Heart right ventricle (tissue), 16 donors: ENCODE results near the gene ZDHHC11. TPM values are rescaled to one million over a fixed set of nuclear protein-coding genes. Genes with fewer than 3 reads are reported as not detected.

ENCODE experiments used
- ATAC-seq, 8 donors: fragments of 200-7000 bp; cut with Tn5 transposase; one replicate each; pipeline ENCODE4 v1.9.1; 2020; ENCODE audit warnings: mild to moderate bottlenecking in 8 of 8, moderate library complexity in 8 of 8, moderate number of reproducible peaks in 1 of 8
- DNase-seq, 2 donors: peaks; one replicate each; pipeline ENCODE4 v3.0.0-alpha.2; 2020
- H3K27ac ChIP-seq, 10 donors: fragments of 200-600 bp; sonication (generic) in 2 of 10; one replicate each; pipeline versions ENCODE4 v1.5.0 to v1.8.0; 2020 to 2022; ENCODE audit warnings: mild to moderate bottlenecking in 3 of 10
- H3K27me3 ChIP-seq, 7 donors: fragments of 200-600 bp; one replicate each; pipeline ENCODE4 v1.8.0; 2021 to 2022; ENCODE audit warnings: mild to moderate bottlenecking in 2 of 7
- H3K36me3 ChIP-seq, 9 donors: fragments of 200-600 bp; sonication (generic) in 1 of 9; one replicate each; pipeline versions ENCODE4 v1.5.0 to v1.8.0; 2020 to 2022; ENCODE audit warnings: mild to moderate bottlenecking in 2 of 9
- H3K4me1 ChIP-seq, 9 donors: fragments of 200-600 bp; sonication (generic) in 1 of 9; one replicate each; pipeline versions ENCODE4 v1.5.0 to v1.8.0; 2020 to 2022; ENCODE audit warnings: mild to moderate bottlenecking in 4 of 9
- H3K4me3 ChIP-seq, 10 donors: fragments of 200-600 bp; sonication (generic) in 2 of 10; one replicate each; pipeline versions ENCODE4 v1.5.0 to v1.8.0; 2020 to 2022; ENCODE audit warnings: mild to moderate bottlenecking in 7 of 10, moderate library complexity in 2 of 10
- H3K9me3 ChIP-seq, 11 donors: fragments of 200-600 bp in 10 of 11; sonication (generic) in 2 of 11; one replicate each; pipeline versions ENCODE4 v1.5.0 to v1.8.0; 2013 to 2022; ENCODE audit warnings: mild to moderate bottlenecking in 2 of 11, control low read depth in 1 of 11, moderate library complexity in 1 of 11
- CTCF ChIP-seq, 9 donors: fragments of 200-600 bp; sonication (generic) in 2 of 9; IDR thresholded peaks; one replicate each; pipeline versions ENCODE4 v1.5.0 to v1.8.0; 2021 to 2022; ENCODE audit warnings: antibody characterized with exemption in 9 of 9, mild to moderate bottlenecking in 5 of 9, moderate library complexity in 1 of 9
- WGBS, 2 donors: extraction: QIAGEN DNeasy Blood & Tissue Kit; methylation state at CpG; one replicate each; pipeline ENCODE4 v1.1.7; 2013; ENCODE audit warnings: inconsistent platforms in 1 of 2; 5-methylcytosine and 5-hydroxymethylcytosine counted together
- intact Hi-C, 10 donors: fragments of 100-400 bp; cut with DNase I; formaldehyde crosslinking; loops; one replicate each; pipeline versions ENCODE4 v1.11.1 to v1.14.2; 2022
- polyA plus RNA-seq, 2 donors: library from polyadenylated mRNA; stranded (reverse); fragments of 200-250 nt; gene quantifications; one replicate each; pipeline ENCODE4 v1.2.3, GENCODE V29; 2013
- total RNA-seq, 10 donors: library from RNA; stranded (reverse); fragmentation: NEBNext Ultra II Directional in 3 of 10; extraction: Animal tissue kit (Norgen Biotek cat#: 25700) in 3 of 10; gene quantifications; one replicate each; pipeline versions ENCODE4 v1.2.1 to v1.2.4, GENCODE V29; 2021 to 2023
- donor health status: Arrhythmogenic right ventricular cardiomyopathy.
- donor health status: ischemic (EF 13 %, LVEDD 7.1; RV severe dilation, severe dysfunction).
- donor health status: healthy with polysubstance abuse.
- donor health status: DM: no; HTN: yes; CAD: no.
- donor health status: DM: no; HTN: no; CAD: no.
- donor health status: ischemic (EF 25% LVEDD 6.9; RV normal size, moderate dysfunction).
- donor health status: ischemic (EF 25% LVEDD 5.7; RV mildly dilated, moderate dysfunction).
- donor health status: healthy.
- donor health status: DM: yes; HTN: yes; CAD: no.
- donor health status: Ischemic cardiomyopathy.
- donor health status: ischemic (EF 35%, LVEDD 5.7; RV mildly dilated, moderate dysfunction).
- donor health status: nonischemic (EF 11% LVEDD 7.7; RV severe dilation, severe dysfunction).
- donor health status: DM: yes; HTN: yes; CAD: no.
- donor health status: PGD.
- donor health status: ischemic (EF 29% LVEDD 5.4; RV normal size, mild dysfunction).
- donor health status: nonischemic (EF 23%, LVEDD 6.1; RV moderate dilation, normal function).

ZDHHC11 gene
- total and polyA plus RNA-seq, 12 donors = 7.8 to 54.7 (median 21.1) TPM

- no peak for TF ChIP-seq CTCF (IDR thresholded peaks at IDR 0.05)
- DNase-seq (no peak), ATAC-seq (no peak)
- no peak overlapping the region for H3K27ac ChIP-seq
- no peak overlapping the region for H3K4me3 ChIP-seq
- intact Hi-C loops = no loop called here
- H3K9me3 ChIP-seq = no peaks in the 10 kb centered on the region
- H3K27me3 ChIP-seq = no peaks in the 10 kb centered on the region
- H3K36me3 ChIP-seq = peaks cover 0 to 41% (median 24%) of the 10 kb centered on the region in 9 donors
- H3K4me1 ChIP-seq = no peaks in the 10 kb centered on the region
- 92 to 95% methylated on average over 15 of the region's 15 CpGs for WGBS, 2 donors
Measured at GRCh38 chr5:860506-861150, 9.8 kb upstream of the ZDHHC11 start.

- ATAC-seq (no peak), DNase-seq (peak in 1 of 2 donors; percentile 9)
- Histone ChIP-seq H3K9me3 (no peaks in the 10 kb centered on the region), H3K27me3 (no peaks in the 10 kb centered on the region), H3K27ac (no peak overlapping the region), H3K4me3 (no peak overlapping the region), H3K36me3 (peaks cover 0 to 34% (median 22%) of the 10 kb centered on the region in 9 donors), H3K4me1 (no peaks in the 10 kb centered on the region)
- intact Hi-C loops = no loop called here
- no peak for TF ChIP-seq CTCF (IDR thresholded peaks at IDR 0.05)
- WGBS, 2 donors = 72 to 75% methylated on average over 16 of the region's 16 CpGs
Measured at GRCh38 chr5:859798-860296, 9.1 kb upstream of the ZDHHC11 start.

- H3K9me3 ChIP-seq = no peaks in the 10 kb centered on the region
- DNase-seq (peak in 1 of 2 donors; percentile 8), ATAC-seq (peak in 1 of 8 donors; percentile 25)
- no peak overlapping the region for H3K4me3 ChIP-seq
- no peak overlapping the region for H3K27ac ChIP-seq
- TF ChIP-seq CTCF (IDR thresholded peaks at IDR 0.05) = no peak
- intact Hi-C loops = no loop called here
- H3K36me3 ChIP-seq = peaks cover 0 to 29% (median 19%) of the 10 kb centered on the region in 9 donors
- WGBS, 2 donors = 75 to 82% methylated on average over 16 of the region's 16 CpGs
- H3K4me1 ChIP-seq = no peaks in the 10 kb centered on the region
- H3K27me3 ChIP-seq = no peaks in the 10 kb centered on the region
Measured at GRCh38 chr5:859391-859790, 8.6 kb upstream of the ZDHHC11 start.

- whole genome bisulfite sequencing, 2 donors = 94% methylated on average over 11 of the region's 11 CpGs
- intact Hi-C loops = no loop called here
- Histone ChIP-seq H3K4me3 (no peak overlapping the region), H3K4me1 (no peaks in the 10 kb centered on the region), H3K9me3 (no peaks in the 10 kb centered on the region), H3K27ac (no peak overlapping the region), H3K27me3 (no peaks in the 10 kb centered on the region), H3K36me3 (peaks cover 0 to 22% (median 12%) of the 10 kb centered on the region in 9 donors)
- ATAC-seq = no peak
- TF ChIP-seq CTCF (IDR thresholded peaks at IDR 0.05) = no peak
- no peak for DNase-seq
Measured at GRCh38 chr5:858726-859125, 7.9 kb upstream of the ZDHHC11 start.
